Right lobe of liver (tissue), 4 donors: ENCODE results near the gene ESPNL.

Experiments
- POLR2A ChIP-seq: fragments of 450-650 bp; IDR thresholded peaks from one replicate; pipeline ENCODE4 v1.6.1; 2017; ENCODE audit warnings: antibody characterized with exemption, mild to moderate bottlenecking
- TF ChIP-seq, protein P1 (sequence below), 4 donors: fragments of 200-600 bp in 3 of 4; fragments of 450-650 bp in 1 of 4; IDR thresholded peaks; one replicate each; pipeline versions ENCODE4 v1.5.1 to v1.8.0; 2016 to 2022; ENCODE audit warnings: antibody characterized with exemption in 4 of 4, mild to moderate bottlenecking in 2 of 4
- donor health status: DM: no; HTN: no; CAD: no.
- donor health status: DM: no; HTN: no; CAD: no.
- donor health status: DM: no; HTN: yes; CAD: no.

DNA sequence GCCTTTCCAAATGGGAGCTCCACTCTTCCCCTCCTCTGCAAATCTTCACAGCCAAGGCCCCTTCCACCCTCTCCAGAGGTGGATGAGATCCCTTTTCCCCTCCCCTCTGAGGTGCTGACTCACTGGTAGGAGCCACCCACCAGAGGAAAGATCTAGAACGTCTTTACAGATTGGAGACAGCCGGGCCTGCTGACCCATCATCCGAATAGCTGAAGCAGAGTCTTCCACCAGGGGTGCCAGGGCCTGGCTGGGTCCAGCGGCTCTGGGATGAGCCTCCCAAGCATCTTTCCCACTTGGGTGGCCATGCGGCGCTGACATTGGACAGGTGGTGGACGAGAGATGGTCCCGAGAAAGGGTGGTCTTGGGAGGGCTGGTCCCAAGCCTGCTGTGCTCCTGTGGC lies 67.6 kb downstream of the ESPNL start:
- TF ChIP-seq, protein P1, sequence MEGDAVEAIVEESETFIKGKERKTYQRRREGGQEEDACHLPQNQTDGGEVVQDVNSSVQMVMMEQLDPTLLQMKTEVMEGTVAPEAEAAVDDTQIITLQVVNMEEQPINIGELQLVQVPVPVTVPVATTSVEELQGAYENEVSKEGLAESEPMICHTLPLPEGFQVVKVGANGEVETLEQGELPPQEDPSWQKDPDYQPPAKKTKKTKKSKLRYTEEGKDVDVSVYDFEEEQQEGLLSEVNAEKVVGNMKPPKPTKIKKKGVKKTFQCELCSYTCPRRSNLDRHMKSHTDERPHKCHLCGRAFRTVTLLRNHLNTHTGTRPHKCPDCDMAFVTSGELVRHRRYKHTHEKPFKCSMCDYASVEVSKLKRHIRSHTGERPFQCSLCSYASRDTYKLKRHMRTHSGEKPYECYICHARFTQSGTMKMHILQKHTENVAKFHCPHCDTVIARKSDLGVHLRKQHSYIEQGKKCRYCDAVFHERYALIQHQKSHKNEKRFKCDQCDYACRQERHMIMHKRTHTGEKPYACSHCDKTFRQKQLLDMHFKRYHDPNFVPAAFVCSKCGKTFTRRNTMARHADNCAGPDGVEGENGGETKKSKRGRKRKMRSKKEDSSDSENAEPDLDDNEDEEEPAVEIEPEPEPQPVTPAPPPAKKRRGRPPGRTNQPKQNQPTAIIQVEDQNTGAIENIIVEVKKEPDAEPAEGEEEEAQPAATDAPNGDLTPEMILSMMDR (IDR thresholded peaks at IDR 0.05) = no peak
- no peak for TF ChIP-seq POLR2A
